Fibroblast of lung (primary cell): ENCODE data around the gene SPIRE1. TPM values are rescaled to one million over a fixed set of nuclear protein-coding genes. Genes with fewer than 3 reads are reported as not detected.

Experiments used
- DNase-seq, 2 donors: peaks; one replicate each; pipeline versions ENCODE4 v3.0.0 to v3.0.0-alpha.2; 2010; ENCODE audit warnings: low read depth in 2 of 2
- H2AFZ ChIP-seq: 2 replicates; pipeline ENCODE4 v1.5.1; 2012; ENCODE audit warnings: low read length, control low read depth, inconsistent platforms
- H3K27ac ChIP-seq: 2 replicates; pipeline ENCODE4 v1.5.1; 2011; ENCODE audit warnings: low read length, control low read depth; ENCODE audit not compliant: insufficient read depth
- H3K27me3 ChIP-seq: 2 replicates; pipeline ENCODE4 v1.5.1; 2011; ENCODE audit warnings: mild to moderate bottlenecking, low read length; ENCODE audit not compliant: control insufficient read depth, insufficient read depth
- H3K36me3 ChIP-seq: 2 replicates; pipeline ENCODE4 v1.5.1; 2011; ENCODE audit warnings: low read length; ENCODE audit not compliant: control insufficient read depth, insufficient read depth
- H3K4me1 ChIP-seq: 2 replicates; pipeline ENCODE4 v1.5.1; 2011; ENCODE audit warnings: low read length; ENCODE audit not compliant: control insufficient read depth, insufficient read depth; ENCODE audit errors: extremely low read depth
- H3K4me2 ChIP-seq: 2 replicates; pipeline ENCODE4 v1.5.1; 2011; ENCODE audit warnings: low read length, control low read depth; ENCODE audit not compliant: insufficient read depth; ENCODE audit errors: extremely low read depth
- H3K4me3 ChIP-seq, 4 experiments: fragments of 200-600 bp in 1 of 4; sonication (generic) in 1 of 4; replicated peaks in 1 of 4; 2 replicates each; pipeline ENCODE4 v1.5.1; 2011 to 2016; ENCODE audit warnings: low read length in 4 of 4, low read depth in 3 of 4, mild to moderate bottlenecking in 3 of 4, control low read depth in 2 of 4, inconsistent platforms in 1 of 4, mixed read lengths in 1 of 4; ENCODE audit not compliant: insufficient read depth in 1 of 4; ENCODE audit errors: control extremely low read depth in 1 of 4
- H3K79me2 ChIP-seq: 2 replicates; pipeline ENCODE4 v1.5.1; 2012; ENCODE audit warnings: mild to moderate bottlenecking, low read length, inconsistent platforms; ENCODE audit not compliant: control insufficient read depth, insufficient read depth
- H3K9ac ChIP-seq: 2 replicates; pipeline ENCODE4 v1.5.1; 2011; ENCODE audit warnings: mild to moderate bottlenecking, low read length, control low read depth; ENCODE audit not compliant: insufficient read depth
- H3K9me3 ChIP-seq: 2 replicates; pipeline ENCODE4 v1.5.1; 2012; ENCODE audit warnings: low read depth, low read length; ENCODE audit not compliant: control insufficient read depth, insufficient read depth
- H4K20me1 ChIP-seq: 2 replicates; pipeline ENCODE4 v1.5.1; 2011; ENCODE audit warnings: low read length; ENCODE audit not compliant: control insufficient read depth, insufficient read depth; ENCODE audit errors: extremely low read depth
- EZH2 ChIP-seq: IDR thresholded peaks from 2 replicates; pipeline ENCODE4 v1.5.1; 2012; ENCODE audit warnings: low read length, control low read depth, mild to moderate bottlenecking; ENCODE audit errors: missing control alignments
- polyA plus RNA-seq, 2 donors: library from polyadenylated mRNA; depleted of rRNA in 1 of 2; stranded (reverse) in 1 of 2; unstranded in 1 of 2; fragments of >200 nt; gene quantifications; 2 replicates each; pipeline ENCODE4 v1.2.1, GENCODE V29; 2011 to 2012; ENCODE audit warnings: missing spikeins in 1 of 2
- total RNA-seq: library from RNA; depleted of rRNA; stranded (reverse); fragments of >200 nt; gene quantifications from 2 replicates; pipeline ENCODE4 v1.2.1, GENCODE V29; 2014
- TF ChIP-seq, protein P1 (sequence below), 2 donors: IDR thresholded peaks in 1 of 2; conservative IDR thresholded peaks in 1 of 2; 1 replicate in 1 of 2; 2 replicates in 1 of 2; pipeline ENCODE4 v1.5.1; 2011 to 2012; ENCODE audit warnings: low read length in 2 of 2, control low read depth in 1 of 2, inconsistent platforms in 1 of 2, low read depth in 1 of 2, mild to moderate bottlenecking in 1 of 2

SPIRE1 gene
- total and polyA plus RNA-seq, 2 donors (not counting 1 experiment from before 2014, with no cell fraction given), result 19.0 to 31.0 TPM

DNA sequence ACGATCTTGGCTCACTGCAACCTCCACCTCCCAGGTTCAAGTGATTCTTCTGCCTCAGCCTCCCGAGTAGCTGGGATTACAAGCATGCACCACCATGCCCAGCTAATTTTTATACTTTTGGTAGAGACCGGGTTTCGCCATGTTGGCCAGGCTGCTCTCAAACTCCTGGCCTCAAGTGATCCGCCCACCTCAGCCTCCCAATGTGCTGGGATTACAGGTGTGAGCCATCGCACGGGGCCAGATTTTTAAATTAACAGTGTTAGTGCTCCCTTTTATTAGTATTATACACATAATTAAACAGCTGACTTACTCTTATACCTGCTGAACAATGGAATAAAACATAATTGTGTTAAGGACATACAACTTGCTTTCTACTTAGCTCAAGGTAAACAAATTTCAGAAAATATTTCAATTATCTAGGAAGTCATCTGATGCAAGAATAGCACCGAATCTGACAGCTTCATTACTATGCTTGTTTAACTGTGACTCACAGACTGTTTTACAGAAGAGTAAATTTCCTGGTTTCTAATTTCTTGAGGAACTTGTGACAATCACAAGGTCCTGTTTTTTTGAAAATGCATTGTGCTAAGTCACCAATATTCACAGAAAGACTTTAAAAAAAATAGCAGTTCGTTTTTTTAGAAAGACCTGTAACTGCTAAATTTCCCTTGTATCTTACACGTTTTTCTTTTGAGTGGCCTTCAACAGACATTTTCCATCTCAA, 51.2 kb downstream of the SPIRE1 start:
- H2AFZ ChIP-seq, result no peak overlapping the region
- H3K79me2 ChIP-seq, result no peaks in the 10 kb centered on the region
- H3K4me2 ChIP-seq, result peak overlapping the region; percentile 52
- no peaks in the 10 kb centered on the region for H3K36me3 ChIP-seq
- H3K27ac ChIP-seq, result peak overlapping the region; percentile 72
- H3K9me3 ChIP-seq, result no peaks in the 10 kb centered on the region
- H3K4me3 ChIP-seq, result no peak overlapping the region
- DNase-seq, result peak; percentile 75 to 87
- TF ChIP-seq, protein P1, sequence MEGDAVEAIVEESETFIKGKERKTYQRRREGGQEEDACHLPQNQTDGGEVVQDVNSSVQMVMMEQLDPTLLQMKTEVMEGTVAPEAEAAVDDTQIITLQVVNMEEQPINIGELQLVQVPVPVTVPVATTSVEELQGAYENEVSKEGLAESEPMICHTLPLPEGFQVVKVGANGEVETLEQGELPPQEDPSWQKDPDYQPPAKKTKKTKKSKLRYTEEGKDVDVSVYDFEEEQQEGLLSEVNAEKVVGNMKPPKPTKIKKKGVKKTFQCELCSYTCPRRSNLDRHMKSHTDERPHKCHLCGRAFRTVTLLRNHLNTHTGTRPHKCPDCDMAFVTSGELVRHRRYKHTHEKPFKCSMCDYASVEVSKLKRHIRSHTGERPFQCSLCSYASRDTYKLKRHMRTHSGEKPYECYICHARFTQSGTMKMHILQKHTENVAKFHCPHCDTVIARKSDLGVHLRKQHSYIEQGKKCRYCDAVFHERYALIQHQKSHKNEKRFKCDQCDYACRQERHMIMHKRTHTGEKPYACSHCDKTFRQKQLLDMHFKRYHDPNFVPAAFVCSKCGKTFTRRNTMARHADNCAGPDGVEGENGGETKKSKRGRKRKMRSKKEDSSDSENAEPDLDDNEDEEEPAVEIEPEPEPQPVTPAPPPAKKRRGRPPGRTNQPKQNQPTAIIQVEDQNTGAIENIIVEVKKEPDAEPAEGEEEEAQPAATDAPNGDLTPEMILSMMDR (conservative IDR thresholded peaks at IDR 0.05 in 1 of 2, IDR thresholded peaks at IDR 0.05 in 1 of 2; ENCODE audit: low read depth in 1 of 2, low read length in 2 of 2), result no peak
- no peak for TF ChIP-seq EZH2
- no peaks in the 10 kb centered on the region for H3K27me3 ChIP-seq
- no peak overlapping the region for H3K9ac ChIP-seq
- peaks cover 9% of the 10 kb centered on the region for H3K4me1 ChIP-seq
- no peaks in the 10 kb centered on the region for H4K20me1 ChIP-seq

DNA sequence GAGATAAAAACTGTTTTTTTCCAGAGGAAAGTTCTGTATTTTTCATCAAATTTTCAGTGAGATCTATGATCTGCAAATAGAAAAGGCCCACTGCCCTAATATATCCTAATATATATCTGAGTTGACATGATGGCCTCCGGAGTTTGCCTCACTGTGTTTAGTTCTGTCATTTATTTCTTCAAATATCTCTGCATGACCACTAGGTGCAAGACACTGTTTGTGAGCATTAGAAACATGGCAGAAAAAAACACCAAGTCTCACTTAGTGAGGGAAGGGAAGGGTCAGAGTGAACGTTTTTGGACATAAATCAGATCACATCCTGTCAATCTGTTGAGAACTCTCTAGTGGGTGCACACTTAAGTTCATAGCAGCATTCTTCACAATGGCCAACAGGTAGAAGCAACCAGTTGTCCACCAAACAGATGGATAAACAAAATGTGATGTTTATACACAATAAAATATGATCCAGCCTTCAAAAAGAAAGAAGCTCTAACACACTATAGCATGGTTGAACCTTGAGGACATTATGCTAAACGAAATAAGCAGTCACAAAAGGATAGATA, 53.4 kb downstream of the SPIRE1 start:
- Histone ChIP-seq H3K4me3 (no peak overlapping the region), H3K36me3 (no peaks in the 10 kb centered on the region), H4K20me1 (no peaks in the 10 kb centered on the region), H3K4me1 (peaks cover 12% of the 10 kb centered on the region), H3K4me2 (no peak overlapping the region), H2AFZ (no peak overlapping the region), H3K27me3 (no peaks in the 10 kb centered on the region), H3K9me3 (no peaks in the 10 kb centered on the region), H3K9ac (no peak overlapping the region), H3K79me2 (no peaks in the 10 kb centered on the region), H3K27ac (no peak overlapping the region)
- no peak for DNase-seq
- no peak for TF ChIP-seq EZH2
- TF ChIP-seq, protein P1 (conservative IDR thresholded peaks at IDR 0.05 in 1 of 2, IDR thresholded peaks at IDR 0.05 in 1 of 2; ENCODE audit: low read depth in 1 of 2, low read length in 2 of 2), result peak; percentile 2 to 14

DNA sequence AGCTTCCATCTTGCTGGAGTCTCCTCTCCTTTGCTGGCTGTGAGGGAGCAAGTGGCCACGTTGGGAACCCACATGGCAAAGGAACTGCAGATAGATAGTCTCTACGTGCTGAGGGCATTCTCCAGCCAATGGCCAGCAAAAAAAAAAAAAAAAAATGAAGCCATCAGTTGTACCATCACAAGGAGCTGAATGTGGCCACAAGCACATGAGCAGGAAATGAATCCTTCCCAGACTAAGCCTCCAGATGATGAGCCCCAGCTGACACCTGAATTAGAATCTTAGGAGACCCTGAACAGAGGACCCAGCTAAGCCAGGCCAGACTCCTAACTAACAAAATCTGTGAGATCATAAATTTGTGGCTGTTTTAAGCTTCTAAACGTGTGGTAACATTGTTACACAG, 57.9 kb downstream of the SPIRE1 start:
- Histone ChIP-seq H3K9me3 (no peaks in the 10 kb centered on the region), H3K4me1 (peaks cover 18% of the 10 kb centered on the region), H2AFZ (no peak overlapping the region), H3K9ac (no peak overlapping the region), H3K4me2 (no peak overlapping the region), H3K36me3 (no peaks in the 10 kb centered on the region), H3K79me2 (peaks cover 4% of the 10 kb centered on the region), H3K27me3 (no peaks in the 10 kb centered on the region), H4K20me1 (no peaks in the 10 kb centered on the region), H3K27ac (no peak overlapping the region), H3K4me3 (no peak overlapping the region)
- no peak for DNase-seq
- no peak for TF ChIP-seq EZH2
- TF ChIP-seq, protein P1 (conservative IDR thresholded peaks at IDR 0.05 in 1 of 2, IDR thresholded peaks at IDR 0.05 in 1 of 2; ENCODE audit: low read depth in 1 of 2, low read length in 2 of 2), result no peak
